RWPE2 (cell line): ENCODE measurements around the gene TEX2.

Experiments
- ATAC-seq: fragments of 200-7000 bp; cut with Tn5 transposase; 3 replicates; pipeline ENCODE4 v1.9.1; 2021; ENCODE audit warnings: low read depth
- DNase-seq: peaks from one replicate; pipeline ENCODE4 v3.0.0-alpha.2; 2020; ENCODE audit warnings: low spot score
- H3K27ac ChIP-seq: fragments of 450-650 bp; 2 replicates; pipeline ENCODE4 v1.5.1; 2017; ENCODE audit warnings: mild to moderate bottlenecking; ENCODE audit not compliant: poor library complexity, severe bottlenecking
- H3K27me3 ChIP-seq: fragments of 250-450 bp; sonication (Bioruptor Pico); 2 replicates; pipeline ENCODE4 v1.5.1; 2021; ENCODE audit warnings: mild to moderate bottlenecking, moderate library complexity; ENCODE audit not compliant: insufficient read depth, poor library complexity, severe bottlenecking
- H3K36me3 ChIP-seq: fragments of 250-450 bp; sonication (Bioruptor Pico); 2 replicates; pipeline ENCODE4 v1.5.1; 2020; ENCODE audit warnings: low read depth, mild to moderate bottlenecking, moderate library complexity
- H3K4me1 ChIP-seq: fragments of 250-450 bp; sonication (Bioruptor Pico); 2 replicates; pipeline ENCODE4 v1.5.1; 2021; ENCODE audit warnings: mild to moderate bottlenecking, moderate library complexity; ENCODE audit not compliant: insufficient read depth, poor library complexity, severe bottlenecking
- H3K4me3 ChIP-seq: fragments of 250-450 bp; sonication (Bioruptor Pico); 2 replicates; pipeline ENCODE4 v1.5.1; 2021; ENCODE audit warnings: mild to moderate bottlenecking, moderate library complexity; ENCODE audit not compliant: severe bottlenecking
- H3K9me3 ChIP-seq: fragments of 250-450 bp; sonication (Bioruptor Pico); 2 replicates; pipeline ENCODE4 v1.5.1; 2021; ENCODE audit warnings: mild to moderate bottlenecking, moderate library complexity; ENCODE audit not compliant: severe bottlenecking
- CTCF ChIP-seq: fragments of 450-650 bp; IDR thresholded peaks from one replicate; pipeline ENCODE4 v1.5.1; 2017; ENCODE audit warnings: mild to moderate bottlenecking, moderate library complexity; ENCODE audit not compliant: poor library complexity, severe bottlenecking

The TEX2 gene

GRCh38 chr17:64131606-64132270 is 131.3 kb downstream of the TEX2 start:
- Histone ChIP-seq H3K4me1 (peaks cover 20% of the 10 kb centered on the region), H3K36me3 (no peaks in the 10 kb centered on the region), H3K9me3 (no peaks in the 10 kb centered on the region), H3K4me3 (no peak overlapping the region), H3K27me3 (no peaks in the 10 kb centered on the region), H3K27ac (no peak overlapping the region)
- no peak for DNase-seq
- no peak for ATAC-seq
- TF ChIP-seq CTCF = no peak

- TF ChIP-seq CTCF = no peak
- H3K4me1 ChIP-seq = peaks cover 27% of the 10 kb centered on the region
- ATAC-seq = no peak
- H3K4me3 ChIP-seq = peak overlapping the region; percentile 92
- no peaks in the 10 kb centered on the region for H3K9me3 ChIP-seq
- no peak for DNase-seq
- H3K36me3 ChIP-seq = no peaks in the 10 kb centered on the region
- H3K27me3 ChIP-seq = no peaks in the 10 kb centered on the region
- peak overlapping the region; percentile 60 for H3K27ac ChIP-seq
Observed at GRCh38 chr17:64130559-64131001, 132.5 kb downstream of the TEX2 start.

GRCh38 chr17:64129765-64130558 is 133.1 kb downstream of the TEX2 start, which contains the start of gene ERN1:
Gene ERN1 (minus strand): TSS chr17:64130144. CDS start chr17:64130029, 115 bp downstream.
- DNase-seq (peak; percentile 91), ATAC-seq (peak; percentile 88)
- Histone ChIP-seq H3K27me3 (no peaks in the 10 kb centered on the region), H3K27ac (peak within 1 kb of the TSS; percentile 60), H3K4me1 (peaks cover 27% of the 10 kb centered on the region), H3K36me3 (no peaks in the 10 kb centered on the region), H3K4me3 (peak within 1 kb of the TSS; percentile 92), H3K9me3 (no peaks in the 10 kb centered on the region)
- no peak for TF ChIP-seq CTCF

GRCh38 chr17:64129515-64129764 is 133.6 kb downstream of the TEX2 start:
- peak overlapping the region; percentile 92 for H3K4me3 ChIP-seq
- H3K27me3 ChIP-seq = no peaks in the 10 kb centered on the region
- DNase-seq (no peak), ATAC-seq (no peak)
- peaks cover 1% of the 10 kb centered on the region; the same call in 1 of the 2 replicates for H3K36me3 ChIP-seq
- no peak for TF ChIP-seq CTCF
- peak overlapping the region; percentile 60 for H3K27ac ChIP-seq
- no peaks in the 10 kb centered on the region for H3K9me3 ChIP-seq
- H3K4me1 ChIP-seq = peaks cover 27% of the 10 kb centered on the region
